DMS 273 (cell line): ENCODE measurements around the gene PAN3.
"Not testable (repeated sequence)": the region's sequence is repeated elsewhere in the genome, so short reads cannot be mapped to it uniquely, and the experiment has no call there.

ENCODE experiments used
- DNase-seq: peaks from one replicate; lab custom pipeline; 2025; ENCODE audit not compliant: unreplicated experiment; lab: John Stamatoyannopoulos, UW

Gene PAN3

GRCh38 chr13:28138012-28138755, at the start of gene PAN3:
Gene PAN3 (plus strand): TSS chr13:28138545. CDS start chr13:28138658, 113 bp downstream.
- DNase-seq, result peak; percentile 94

- no peak for DNase-seq
These were observed 49.3 kb upstream of the PAN3 start for GRCh38 chr13:28089065-28089464.

- no peak for DNase-seq
These were observed 45.9 kb upstream of the PAN3 start for GRCh38 chr13:28092431-28092830.

- DNase-seq, result no peak
These were observed 44.5 kb upstream of the PAN3 start for GRCh38 chr13:28093881-28094280.

GRCh38 chr13:28094306-28094705, 44.0 kb upstream of the PAN3 start:
- no peak for DNase-seq

GRCh38 chr13:28097503-28097902, 40.8 kb upstream of the PAN3 start:
- DNase-seq, result no peak

- no peak for DNase-seq
These were observed 38.8 kb upstream of the PAN3 start for GRCh38 chr13:28099396-28100149.

GRCh38 chr13:28100150-28101121, 37.9 kb upstream of the PAN3 start, which contains the start of gene FLT3:
Gene FLT3 (minus strand): TSS chr13:28100576. CDS start chr13:28100510, 66 bp downstream.
- DNase-seq, result peak; percentile 83

- DNase-seq, result not testable (repeated sequence)
These were observed 36.5 kb upstream of the PAN3 start for GRCh38 chr13:28101886-28102285.

GRCh38 chr13:28106976-28107375, 31.4 kb upstream of the PAN3 start:
- DNase-seq, result no peak

GRCh38 chr13:28110414-28110813, 27.9 kb upstream of the PAN3 start:
- DNase-seq, result no peak

- DNase-seq, result no peak
These were observed 21.6 kb upstream of the PAN3 start for GRCh38 chr13:28116736-28117135.

GRCh38 chr13:28117689-28118377, 20.5 kb upstream of the PAN3 start:
- peak; percentile 77 for DNase-seq

- no peak for DNase-seq
These were observed 18.0 kb upstream of the PAN3 start for GRCh38 chr13:28120317-28120716.

- no peak for DNase-seq
These were observed 17.1 kb upstream of the PAN3 start for GRCh38 chr13:28121224-28121623.

GRCh38 chr13:28128030-28128429, 10.3 kb upstream of the PAN3 start:
- peak; percentile 86 for DNase-seq

- no peak for DNase-seq
These were observed 9.4 kb upstream of the PAN3 start for GRCh38 chr13:28128926-28129325.

GRCh38 chr13:28129911-28130693, 8.2 kb upstream of the PAN3 start:
- DNase-seq, result peak; percentile 5

GRCh38 chr13:28131646-28132045, 6.7 kb upstream of the PAN3 start:
- no peak for DNase-seq

GRCh38 chr13:28136916-28137315, 1.4 kb upstream of the PAN3 start:
- DNase-seq, result no peak
